D341Med (cell line): Measurements from ENCODE around the gene SCN4B.

Source experiments
- DNase-seq: peaks from one replicate; pipeline ENCODE4 v3.0.0; 2012; ENCODE audit warnings: low spot score

The SCN4B gene

GRCh38 chr11:118099838-118100556 lies 52.6 kb downstream of the SCN4B start:
- DNase-seq, result no peak

- DNase-seq, result peak; percentile 50
These were observed 53.4 kb downstream of the SCN4B start for GRCh38 chr11:118098996-118099837.

- no peak for DNase-seq
These were observed 56.7 kb downstream of the SCN4B start for GRCh38 chr11:118095967-118096367.

GRCh38 chr11:118095493-118095892 lies 57.1 kb downstream of the SCN4B start:
- no peak for DNase-seq

GRCh38 chr11:118092907-118093571 lies 59.6 kb downstream of the SCN4B start:
- DNase-seq, result no peak

- no peak for DNase-seq
These were observed 60.9 kb downstream of the SCN4B start for GRCh38 chr11:118091690-118092089.

- DNase-seq, result no peak
These were observed 62.0 kb downstream of the SCN4B start for GRCh38 chr11:118090545-118091162.

GRCh38 chr11:118088531-118088930 lies 64.1 kb downstream of the SCN4B start:
- no peak for DNase-seq

GRCh38 chr11:118087931-118088330 lies 64.7 kb downstream of the SCN4B start:
- DNase-seq, result no peak

- no peak for DNase-seq
These were observed 65.5 kb downstream of the SCN4B start, which contains the start of gene SMIM35 for GRCh38 chr11:118086913-118087768. Gene SMIM35, minus strand, starts transcription at chr11:118086963. Its CDS starts 206 bp downstream, at chr11:118086757.

- DNase-seq, result no peak
These were observed 68.0 kb downstream of the SCN4B start for GRCh38 chr11:118084656-118085055.

GRCh38 chr11:118084247-118084646 lies 68.4 kb downstream of the SCN4B start:
- DNase-seq, result no peak
